ENCODE results near the gene ALPP.
"Not testable (repeated sequence)": the region's sequence is repeated elsewhere in the genome, so short reads cannot be mapped to it uniquely, and the experiment has no call there.

Gene ALPP

DNA sequence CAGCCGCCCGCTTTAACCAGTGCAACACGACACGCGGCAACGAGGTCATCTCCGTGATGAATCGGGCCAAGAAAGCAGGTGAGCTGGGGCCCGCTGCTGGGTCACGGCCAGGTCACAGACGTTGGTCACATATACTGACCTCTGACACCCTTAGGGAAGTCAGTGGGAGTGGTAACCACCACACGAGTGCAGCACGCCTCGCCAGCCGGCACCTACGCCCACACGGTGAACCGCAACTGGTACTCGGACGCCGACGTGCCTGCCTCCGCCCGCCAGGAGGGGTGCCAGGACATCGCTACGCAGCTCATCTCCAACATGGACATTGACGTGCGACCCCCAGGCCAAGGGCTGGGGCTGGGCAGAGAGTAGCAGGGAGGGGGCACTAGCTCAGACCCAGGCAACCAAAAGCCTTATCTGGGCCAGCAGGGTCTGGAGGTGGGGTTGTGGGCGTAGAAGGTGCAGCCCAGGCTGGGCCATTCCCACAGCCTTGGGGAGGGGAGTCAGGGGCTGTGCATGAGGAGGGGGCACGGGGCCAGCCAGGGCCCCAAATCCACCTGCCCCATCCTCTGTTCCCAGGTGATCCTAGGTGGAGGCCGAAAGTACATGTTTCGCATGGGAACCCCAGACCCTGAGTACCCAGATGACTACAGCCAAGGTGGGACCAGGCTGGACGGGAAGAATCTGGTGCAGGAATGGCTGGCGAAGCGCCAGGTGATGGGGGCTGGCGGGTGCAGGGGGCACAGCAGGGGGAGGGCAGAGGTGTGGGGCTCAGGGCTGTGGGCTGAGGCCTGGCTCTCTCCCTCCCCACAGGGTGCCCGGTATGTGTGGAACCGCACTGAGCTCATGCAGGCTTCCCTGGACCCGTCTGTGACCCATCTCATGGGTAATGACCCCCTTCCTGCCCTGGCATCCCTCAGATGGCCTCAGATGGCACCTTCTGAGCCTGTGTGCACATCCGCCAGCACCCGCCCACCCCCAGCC, 1.3 kb downstream of the ALPP start:
- DNase-seq (ENCODE audit: extremely low read depth in 1 of 2, low read depth in 1 of 2), result not testable (repeated sequence)

DNA sequence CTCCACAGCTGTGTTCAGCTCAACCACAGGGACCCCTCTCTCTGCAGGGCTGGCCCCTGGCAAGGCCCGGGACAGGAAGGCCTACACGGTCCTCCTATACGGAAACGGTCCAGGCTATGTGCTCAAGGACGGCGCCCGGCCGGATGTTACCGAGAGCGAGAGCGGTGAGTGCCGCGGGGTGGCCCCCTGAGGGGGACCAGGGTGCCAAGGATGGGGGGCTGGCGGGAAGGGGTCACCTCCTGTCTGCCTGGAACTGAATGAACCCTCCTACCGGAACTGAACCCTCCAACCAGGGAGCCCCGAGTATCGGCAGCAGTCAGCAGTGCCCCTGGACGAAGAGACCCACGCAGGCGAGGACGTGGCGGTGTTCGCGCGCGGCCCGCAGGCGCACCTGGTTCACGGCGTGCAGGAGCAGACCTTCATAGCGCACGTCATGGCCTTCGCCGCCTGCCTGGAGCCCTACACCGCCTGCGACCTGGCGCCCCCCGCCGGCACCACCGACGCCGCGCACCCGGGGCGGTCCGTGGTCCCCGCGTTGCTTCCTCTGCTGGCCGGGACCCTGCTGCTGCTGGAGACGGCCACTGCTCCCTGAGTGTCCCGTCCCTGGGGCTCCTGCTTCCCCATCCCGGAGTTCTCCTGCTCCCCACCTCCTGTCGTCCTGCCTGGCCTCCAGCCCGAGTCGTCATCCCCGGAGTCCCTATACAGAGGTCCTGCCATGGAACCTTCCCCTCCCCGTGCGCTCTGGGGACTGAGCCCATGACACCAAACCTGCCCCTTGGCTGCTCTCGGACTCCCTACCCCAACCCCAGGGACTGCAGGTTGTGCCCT, 2.9 kb downstream of the ALPP start:
- not testable (repeated sequence) for DNase-seq (ENCODE audit: extremely low read depth in 1 of 2, low read depth in 1 of 2)

DNA sequence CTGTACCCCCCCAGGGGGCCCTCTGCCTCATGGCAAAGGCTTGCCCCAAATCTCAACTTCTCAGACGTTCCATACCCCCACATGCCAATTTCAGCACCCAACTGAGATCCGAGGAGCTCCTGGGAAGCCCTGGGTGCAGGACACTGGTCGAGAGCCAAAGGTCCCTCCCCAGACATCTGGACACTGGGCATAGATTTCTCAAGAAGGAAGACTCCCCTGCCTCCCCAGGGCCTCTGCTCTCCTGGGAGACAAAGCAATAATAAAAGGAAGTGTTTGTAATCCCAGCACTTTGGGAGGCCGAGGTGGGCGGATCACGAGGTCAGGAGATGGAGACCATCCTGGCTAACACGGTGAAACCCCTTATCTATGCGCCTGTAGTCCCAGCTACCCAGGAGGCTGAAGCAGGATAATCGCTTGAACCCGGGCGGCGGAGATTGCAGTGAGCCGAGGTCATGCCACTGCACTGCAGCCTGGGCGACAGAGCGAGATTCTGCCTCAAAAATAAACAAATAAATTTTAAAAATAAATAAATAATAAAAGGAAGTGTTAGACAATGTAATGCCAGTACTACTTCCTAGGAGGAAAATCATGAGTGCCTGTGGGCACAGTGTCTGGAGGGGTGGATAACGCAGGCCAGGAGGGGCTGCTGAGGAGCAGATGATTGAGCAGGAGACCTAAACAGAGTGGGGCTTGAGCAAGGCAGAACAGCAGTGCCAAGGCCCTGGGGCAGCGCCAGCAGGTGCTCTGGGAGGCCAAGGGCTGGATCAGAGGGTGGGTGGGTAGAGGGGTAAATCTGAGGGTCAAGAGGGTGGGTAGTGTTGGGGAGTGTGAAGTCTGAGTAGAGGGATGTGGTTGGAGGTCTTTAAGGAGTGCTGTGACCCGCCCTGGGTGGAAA, 4.0 kb downstream of the ALPP start:
- no peak for DNase-seq (ENCODE audit: extremely low read depth in 1 of 2, low read depth in 1 of 2)

DNA sequence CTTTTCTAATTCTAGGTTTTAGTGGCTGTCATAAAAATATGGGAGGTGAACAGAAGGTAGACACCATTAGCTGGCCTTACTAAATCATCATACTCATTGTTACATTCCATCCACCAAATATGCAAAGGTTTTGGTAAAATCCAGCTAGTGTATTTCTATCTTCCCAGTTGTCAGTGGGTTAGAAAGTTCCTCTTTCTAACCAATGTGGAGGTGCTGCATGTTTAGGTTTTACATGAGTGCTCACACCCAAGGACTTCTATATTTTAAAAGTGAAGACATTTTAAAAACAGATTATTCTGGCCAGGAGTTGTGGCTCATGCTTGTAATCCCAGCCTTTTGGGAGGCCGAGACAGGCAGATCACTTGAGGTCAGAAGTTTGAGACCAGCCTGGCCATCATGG, 5.9 kb downstream of the ALPP start:
- DNase-seq (ENCODE audit: extremely low read depth in 1 of 2, low read depth in 1 of 2), result no peak

DNA sequence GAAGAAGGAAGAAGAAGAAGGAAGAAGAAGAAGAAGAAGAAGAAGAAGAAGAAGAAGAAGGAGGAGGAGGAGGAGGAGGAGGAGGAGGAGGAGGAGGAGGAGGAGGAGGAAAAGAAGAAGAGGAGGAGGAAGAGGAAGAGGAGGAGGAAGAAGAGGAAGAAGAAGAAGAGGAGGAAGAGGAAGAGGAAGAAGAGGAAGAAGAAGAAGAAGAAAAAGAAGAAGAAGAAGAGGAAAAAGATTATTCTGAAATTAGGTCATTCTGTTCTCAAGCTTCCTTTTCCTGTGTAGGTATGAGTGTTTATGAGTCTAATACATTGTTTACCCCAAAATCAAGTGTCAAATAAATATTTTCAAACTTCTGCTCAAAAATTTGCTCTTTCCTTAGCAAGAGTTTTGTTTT, 6.5 kb downstream of the ALPP start:
- not testable (repeated sequence) for DNase-seq (ENCODE audit: extremely low read depth in 1 of 2, low read depth in 1 of 2)

DNA sequence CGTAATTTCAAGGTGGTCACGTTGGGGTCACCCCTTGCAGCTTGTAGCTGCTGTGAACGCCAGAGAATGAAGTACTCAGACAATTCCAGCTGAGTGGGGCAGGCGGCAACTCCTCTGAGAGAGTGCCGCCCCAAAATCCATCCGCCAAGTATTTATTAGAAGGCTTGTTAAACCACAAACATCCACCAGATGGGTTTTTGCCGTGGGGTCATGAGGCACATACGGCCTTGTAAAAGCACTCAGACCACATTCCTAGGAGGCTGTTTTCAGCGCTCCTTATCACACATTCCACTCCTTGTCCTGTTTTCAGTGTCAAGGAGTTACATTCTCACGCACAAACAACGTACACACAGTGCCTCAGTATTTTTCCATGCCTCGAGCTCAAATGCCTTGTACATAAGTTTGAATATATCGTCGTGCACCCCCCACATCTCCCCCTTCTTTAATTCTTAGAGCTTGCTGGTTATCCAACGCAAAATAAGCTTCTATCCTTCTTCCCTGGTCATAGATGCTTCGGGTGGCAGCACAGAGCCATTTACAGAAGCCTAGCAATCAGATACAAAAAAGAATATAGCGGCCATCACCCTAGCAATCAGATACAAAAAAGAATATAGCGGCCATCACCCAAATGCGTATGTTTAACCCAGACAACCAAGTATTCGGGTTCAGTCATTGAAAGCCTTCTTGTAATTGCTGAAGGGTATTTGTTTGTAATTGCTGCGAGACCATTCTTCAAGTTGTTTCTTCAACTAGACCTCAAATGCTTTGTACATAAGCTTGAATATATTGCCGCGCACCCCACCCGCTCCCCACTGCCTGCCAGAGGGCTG, 7.3 kb downstream of the ALPP start:
- no peak for DNase-seq (ENCODE audit: extremely low read depth in 1 of 2, low read depth in 1 of 2)

DNA sequence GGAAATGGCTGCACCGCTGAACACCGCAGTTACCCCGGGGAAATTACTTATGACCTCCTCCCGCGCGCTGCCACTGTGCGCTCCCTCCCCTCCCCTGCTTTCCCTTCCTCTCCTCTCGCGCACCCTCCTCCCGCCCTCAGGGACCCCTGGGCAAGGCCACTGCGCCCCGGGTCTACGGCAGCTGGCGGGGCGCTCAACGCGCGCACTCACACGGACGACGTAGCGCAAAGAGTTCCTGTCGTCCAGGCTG, 7.9 kb downstream of the ALPP start:
- no peak for DNase-seq (ENCODE audit: extremely low read depth in 1 of 2, low read depth in 1 of 2)

DNA sequence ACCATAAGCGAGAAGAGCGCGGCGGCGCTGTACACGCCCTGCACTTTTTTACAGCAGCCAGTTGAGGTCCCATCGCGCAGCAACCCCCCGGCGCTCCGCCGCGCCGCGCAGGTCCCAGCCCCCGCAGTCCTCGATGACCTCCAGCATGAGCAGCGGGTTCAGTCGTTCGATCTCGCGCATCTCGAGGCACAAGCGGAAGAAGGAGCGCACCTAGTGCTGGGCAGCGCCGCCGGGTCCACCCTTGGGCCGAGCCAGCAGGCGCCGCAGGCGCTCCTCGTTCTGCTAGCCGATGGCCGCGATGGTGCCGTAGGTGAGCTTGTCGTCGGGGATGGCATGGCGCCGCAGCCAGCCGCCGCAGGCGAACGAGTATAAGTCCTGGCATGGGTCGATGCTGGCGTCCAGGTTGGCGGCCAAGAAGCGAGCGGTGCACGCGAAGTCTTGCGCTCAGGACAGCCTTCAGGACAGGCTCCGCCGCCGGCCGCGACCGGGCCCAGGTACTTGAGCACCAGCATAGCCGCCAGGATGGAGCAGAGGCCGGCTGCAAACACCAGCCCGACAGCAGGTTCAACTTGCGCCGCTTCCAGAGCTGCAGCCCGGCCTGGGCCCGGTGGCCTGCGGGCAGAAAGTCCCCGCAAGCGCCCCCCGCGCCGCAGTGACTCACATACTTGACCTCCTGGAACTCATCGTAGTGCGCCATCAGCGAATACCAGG, 8.3 kb downstream of the ALPP start:
- DNase-seq (ENCODE audit: extremely low read depth in 1 of 2, low read depth in 1 of 2), result no peak

DNA sequence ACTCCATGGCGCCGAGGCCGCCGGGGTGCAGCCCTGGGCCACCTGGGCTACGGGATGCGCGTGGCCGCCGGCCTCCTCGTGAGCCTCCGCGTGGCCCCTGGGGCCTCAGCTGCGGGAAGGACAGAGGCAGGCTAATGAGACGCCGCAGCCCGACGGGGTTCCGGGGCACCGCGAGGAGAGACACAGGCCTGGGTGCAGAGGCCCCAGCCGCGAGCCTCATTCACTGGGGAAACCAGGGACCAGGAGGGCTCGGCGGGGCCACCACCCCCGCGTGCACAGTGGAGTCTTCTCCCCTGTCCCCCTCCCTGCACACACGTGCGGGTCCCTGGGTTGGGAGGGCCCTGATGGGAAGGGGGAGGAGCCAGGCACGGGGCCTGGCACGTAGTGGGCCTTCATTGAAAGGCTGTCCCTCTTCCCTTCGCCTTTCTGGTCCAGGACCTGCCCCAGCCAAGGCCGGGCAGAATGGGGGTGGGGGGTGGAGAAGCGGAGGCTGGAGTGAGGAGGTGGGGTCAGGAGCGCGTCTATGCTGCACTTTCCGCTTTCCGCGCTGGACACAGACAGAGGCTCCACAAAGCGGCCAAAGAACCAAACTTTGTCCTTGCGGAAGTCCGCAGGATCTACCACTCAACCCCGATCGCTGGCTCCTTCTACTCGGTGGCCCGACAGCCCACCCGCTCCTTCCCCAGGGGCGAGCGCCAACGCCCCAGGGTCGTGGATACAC, 9.1 kb downstream of the ALPP start:
- no peak for DNase-seq (ENCODE audit: extremely low read depth in 1 of 2, low read depth in 1 of 2)

DNA sequence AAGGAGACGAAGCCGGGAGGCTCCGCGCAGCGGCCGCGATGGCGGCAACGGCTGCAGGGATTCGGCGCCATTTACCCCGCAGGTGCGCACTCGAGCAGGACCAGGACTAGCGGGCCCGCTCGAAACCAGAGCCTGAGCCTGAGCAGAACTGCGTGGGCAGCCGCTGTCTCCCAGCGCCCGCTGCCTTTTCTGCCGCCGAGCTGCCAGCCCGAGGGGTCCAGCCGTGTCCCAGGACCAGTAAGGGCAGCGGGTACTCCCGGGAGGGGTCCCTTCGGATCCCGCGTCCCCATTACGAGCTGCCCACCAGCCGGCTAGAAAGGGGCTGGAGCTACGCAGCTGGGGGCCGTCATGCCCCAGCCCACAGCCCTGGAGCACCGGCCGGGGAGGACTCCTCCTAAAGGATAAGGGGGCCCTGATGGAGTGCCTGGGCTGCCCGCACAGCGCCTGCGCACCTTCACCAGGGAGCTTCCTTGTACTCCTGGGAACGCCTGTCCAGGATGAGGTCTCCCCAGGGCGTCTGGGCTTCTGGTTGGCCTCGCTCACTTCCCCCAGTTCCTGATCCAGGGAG, 9.9 kb downstream of the ALPP start:
- no peak for DNase-seq (ENCODE audit: extremely low read depth in 1 of 2, low read depth in 1 of 2)

DNA sequence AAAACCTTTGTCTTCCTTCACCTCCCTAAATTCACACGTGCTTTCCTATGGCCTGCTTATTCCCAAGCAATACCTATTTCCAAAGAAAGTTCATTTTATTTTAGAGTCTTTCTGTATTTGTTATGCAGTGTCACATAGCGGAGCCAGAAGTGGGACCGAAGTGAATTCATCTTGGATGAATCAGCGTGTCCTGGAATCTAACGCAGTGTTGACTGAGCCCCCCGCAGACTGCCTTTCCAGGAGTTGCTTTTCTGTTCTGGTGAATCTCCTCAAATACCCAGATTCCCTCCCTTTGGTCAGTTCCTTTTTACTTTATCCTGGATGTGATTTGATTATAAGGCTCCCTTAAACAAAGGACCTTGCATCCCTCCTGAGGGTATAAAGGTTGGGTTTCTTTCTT, 10.8 kb downstream of the ALPP start:
- DNase-seq (ENCODE audit: extremely low read depth in 1 of 2, low read depth in 1 of 2), result no peak

DNA sequence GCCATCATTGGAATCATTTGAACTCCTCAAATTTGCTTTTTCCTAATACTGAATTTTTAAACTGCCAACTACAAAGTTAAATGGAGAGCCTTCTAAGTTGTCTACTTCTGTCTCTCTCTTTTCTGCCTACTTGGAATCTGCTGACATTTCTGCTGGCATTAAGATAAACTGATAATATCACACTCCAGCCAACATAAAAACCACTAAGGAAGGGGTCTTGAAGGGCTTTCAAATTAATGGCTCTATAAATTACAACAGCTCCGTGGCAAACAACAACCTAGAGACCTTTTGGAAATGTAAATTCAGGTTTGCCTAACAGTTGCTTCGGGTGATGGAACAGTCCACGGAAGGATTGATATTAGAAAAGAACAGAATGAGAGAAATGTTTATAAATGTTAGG, 12.1 kb downstream of the ALPP start:
- no peak for DNase-seq (ENCODE audit: extremely low read depth in 1 of 2, low read depth in 1 of 2)

DNA sequence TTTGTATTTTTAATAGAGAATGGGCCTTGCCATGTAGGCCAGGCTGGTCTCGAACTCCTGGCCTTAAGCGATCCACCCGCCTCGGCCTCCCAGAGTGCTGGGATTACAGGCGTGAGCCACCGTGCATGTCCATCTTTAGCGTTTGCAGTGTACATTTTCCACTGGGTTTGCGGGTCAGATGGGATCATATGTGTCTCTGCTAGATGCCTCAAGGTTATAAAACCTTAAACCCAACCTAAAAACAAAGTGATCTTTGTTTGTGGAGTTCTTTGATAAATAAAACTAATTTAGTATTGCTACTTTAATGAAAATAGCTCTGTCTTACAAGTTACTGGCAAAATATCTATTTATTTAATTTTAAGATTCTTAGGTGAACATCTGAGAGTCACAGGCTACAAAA, 15.0 kb downstream of the ALPP start:
- no peak for DNase-seq (ENCODE audit: extremely low read depth in 1 of 2, low read depth in 1 of 2)

DNA sequence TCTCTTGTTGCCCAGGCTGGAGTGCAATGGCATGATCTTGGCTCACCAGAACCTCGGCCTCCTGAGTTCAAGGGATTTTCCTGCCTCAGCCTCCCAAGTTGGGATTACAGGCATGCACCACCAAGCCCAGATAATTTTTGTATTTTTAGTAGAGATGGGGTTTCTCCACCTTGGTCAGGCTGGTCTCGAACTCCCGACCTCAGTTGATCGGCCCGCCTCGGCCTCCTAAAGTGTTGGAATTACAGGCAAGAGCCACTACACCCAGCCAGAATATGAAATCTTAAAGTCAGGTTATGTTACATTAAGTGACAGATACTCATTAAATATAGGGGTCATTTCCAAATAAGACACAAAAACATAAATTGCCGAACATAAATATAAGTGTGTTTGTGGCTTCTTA, 15.9 kb downstream of the ALPP start:
- not testable (repeated sequence) for DNase-seq (ENCODE audit: extremely low read depth in 1 of 2, low read depth in 1 of 2)

DNA sequence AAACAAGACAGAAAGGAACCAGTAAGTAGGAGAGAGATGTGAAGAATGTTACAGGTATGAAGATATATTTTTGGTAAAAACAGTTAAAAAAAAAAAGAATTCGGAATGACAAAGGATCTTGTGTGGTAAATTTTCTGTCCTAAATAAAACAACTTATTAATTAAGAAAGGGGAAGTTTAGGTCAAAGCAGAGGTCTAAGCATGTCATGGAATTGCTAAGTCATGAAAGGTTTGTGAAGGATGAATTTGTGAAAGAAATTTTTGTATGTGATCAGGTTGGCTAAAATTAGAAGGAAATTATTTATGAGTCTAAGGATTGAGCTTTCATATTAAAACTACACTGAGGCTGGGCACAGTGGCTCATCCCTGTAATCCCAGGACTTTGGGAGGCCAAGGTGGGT, 17.0 kb downstream of the ALPP start:
- DNase-seq (ENCODE audit: extremely low read depth in 1 of 2, low read depth in 1 of 2), result no peak

DNA sequence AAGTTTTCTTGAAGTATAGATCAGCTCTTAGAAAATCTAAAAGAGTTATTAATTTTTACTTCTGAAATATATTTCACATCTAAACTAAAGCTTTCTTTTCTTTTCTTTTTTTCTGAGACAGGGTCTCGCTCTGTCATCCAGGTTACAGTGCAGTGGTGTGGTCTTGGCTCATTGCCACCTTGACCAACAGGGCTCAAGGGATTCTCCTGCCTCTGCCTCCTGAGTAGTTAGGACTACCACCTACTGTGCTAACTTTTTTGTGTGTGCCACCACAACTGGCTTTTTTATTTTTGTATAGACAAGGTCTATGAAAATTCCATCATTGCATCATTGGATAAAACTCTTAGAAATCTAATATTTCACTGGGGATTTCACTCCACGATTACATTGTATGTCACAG, 18.1 kb downstream of the ALPP start:
- DNase-seq (ENCODE audit: extremely low read depth in 1 of 2, low read depth in 1 of 2), result no peak

DNA sequence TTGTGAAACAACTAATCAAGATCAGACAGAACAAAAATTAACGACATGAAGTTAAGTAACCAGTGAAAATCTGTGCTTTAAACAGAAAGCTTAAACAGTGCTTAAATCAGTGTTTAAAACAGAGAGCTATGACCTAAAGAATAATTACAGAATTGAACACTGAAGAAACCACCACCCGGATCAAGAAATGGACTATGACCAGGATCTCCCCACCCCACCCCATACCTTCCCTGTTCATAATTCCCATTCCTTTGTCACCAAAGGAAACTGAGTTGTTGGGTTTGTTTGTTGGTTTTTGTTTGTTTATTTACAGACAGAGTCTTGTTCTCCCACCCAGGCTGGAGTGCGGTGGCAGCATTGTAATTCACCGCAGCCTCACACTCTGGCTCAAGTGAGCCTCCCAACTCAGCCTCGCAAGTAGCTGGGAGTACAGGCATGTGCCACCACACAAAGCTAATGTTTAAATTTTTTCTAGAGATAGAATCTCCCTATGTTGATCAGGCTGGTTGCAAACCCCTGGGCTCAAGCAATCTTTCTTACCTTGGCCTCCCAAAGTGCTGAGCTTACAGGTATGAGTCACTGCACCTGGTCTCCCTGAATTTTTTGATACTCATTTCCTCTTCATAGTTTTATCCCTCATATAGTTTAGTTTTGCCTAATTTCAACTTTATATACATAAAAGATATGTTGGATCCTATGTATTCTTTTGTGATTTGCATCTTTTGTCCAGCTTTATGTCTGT, 19.9 kb downstream of the ALPP start:
- DNase-seq (ENCODE audit: extremely low read depth in 1 of 2, low read depth in 1 of 2), result no peak

All from stimulated activated CD8-positive, alpha-beta memory T cell treated with anti-CD3 and anti-CD28 coated beads, Interleukin-7, amount 100 ng/mL, for 48 hours (primary cell).